MCF 10A (cell line): ENCODE results near the gene ACP2. TPM values are rescaled to one million over a fixed set of nuclear protein-coding genes. Genes with fewer than 3 reads are reported as not detected.

Source experiments
- BruUV-seq: library from RNA; stranded (reverse); fragments of 400-500 nt; replicated peaks from 2 replicates; lab custom pipeline; 2021; lab: Mats Ljungman, UMichigan
- CTCF ChIA-PET: fragments of 300-600 bp; sonication (Branson Sonifier 250); formaldehyde crosslinking; extraction: SDS; loops from one replicate; lab custom pipeline; 2021; ENCODE audit warnings: antibody characterized with exemption, inconsistent platforms; lab: Yijun Ruan, JAX
- POLR2A ChIA-PET: fragments of 300-600, 350-650 bp; sonication (Branson Sonifier 250); formaldehyde crosslinking; extraction: SDS; loops from one replicate; lab custom pipeline; 2020; ENCODE audit warnings: antibody characterized with exemption, inconsistent platforms; lab: Yijun Ruan, JAX
- DNase-seq: peaks from one replicate; pipeline ENCODE4 v3.0.0-alpha.2; 2018; ENCODE audit not compliant: unreplicated experiment
- H3K27ac Mint-ChIP-seq: one replicate; pipeline ENCODE4 v1.8.0; 2022; ENCODE audit warnings: mild to moderate bottlenecking, low read depth, mixed read lengths; ENCODE audit not compliant: unreplicated experiment
- H3K27me3 Mint-ChIP-seq: one replicate; pipeline ENCODE4 v1.8.0; 2022; ENCODE audit warnings: mixed read lengths; ENCODE audit not compliant: insufficient read depth, unreplicated experiment
- H3K36me3 Mint-ChIP-seq: one replicate; pipeline ENCODE4 v1.8.0; 2022; ENCODE audit warnings: mild to moderate bottlenecking, moderate library complexity, mixed read lengths; ENCODE audit not compliant: insufficient read depth, unreplicated experiment
- H3K4me1 Mint-ChIP-seq: one replicate; pipeline ENCODE4 v1.8.0; 2022; ENCODE audit warnings: mixed read lengths; ENCODE audit not compliant: insufficient read depth, unreplicated experiment
- H3K4me3 Mint-ChIP-seq: one replicate; pipeline ENCODE4 v1.8.0; 2022; ENCODE audit warnings: mild to moderate bottlenecking, moderate library complexity, mixed read lengths; ENCODE audit not compliant: unreplicated experiment
- H3K9me3 Mint-ChIP-seq: one replicate; pipeline ENCODE4 v1.8.0; 2022; ENCODE audit warnings: mixed read lengths; ENCODE audit not compliant: unreplicated experiment
- intact Hi-C: fragments of 100-400 bp; cut with micrococcal nuclease; formaldehyde crosslinking; loops from 2 replicates; pipeline ENCODE4 v1.14.1; 2022
- total RNA-seq: library from RNA; stranded (reverse); gene quantifications from 2 replicates; pipeline ENCODE4 v1.2.3, GENCODE V29; 2022
- TF ChIP-seq, protein P1 (sequence below): fragments of 200-600 bp; IDR thresholded peaks from one replicate; pipeline ENCODE4 v1.8.0; 2022; ENCODE audit warnings: antibody characterized with exemption, mild to moderate bottlenecking; ENCODE audit not compliant: unreplicated experiment

Gene ACP2
- total RNA-seq, 1 experiment from 2014 or later, result 18.7 TPM

DNA sequence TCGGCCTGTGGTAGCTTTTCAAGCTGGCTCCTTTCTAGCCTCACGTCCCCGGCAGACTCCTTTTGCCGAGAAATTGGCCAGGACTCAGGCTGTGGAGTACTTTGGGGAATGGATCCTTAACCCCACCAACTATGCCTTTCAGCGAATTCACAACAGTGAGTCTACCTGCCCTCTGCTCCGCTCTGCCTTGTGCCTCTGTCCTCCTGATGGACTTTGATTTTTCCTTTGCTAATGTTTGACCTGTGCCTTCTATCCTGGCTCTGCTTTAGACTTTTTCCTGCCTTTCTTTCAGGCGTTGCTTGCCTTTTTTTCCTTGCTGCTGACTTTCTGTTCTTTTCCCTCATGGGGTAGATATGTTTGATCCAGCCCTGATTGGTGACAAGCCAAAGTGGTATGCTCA, 33.8 kb upstream of the ACP2 start:
- H3K27ac Mint-ChIP-seq, result no peak overlapping the region
- no peaks in the 10 kb centered on the region for H3K9me3 Mint-ChIP-seq
- no peaks in the 10 kb centered on the region for H3K27me3 Mint-ChIP-seq
- H3K4me3 Mint-ChIP-seq, result no peak overlapping the region
- ChIA-PET POLR2A (no interaction called here), CTCF (interaction anchor here (0.7 kb wide), 1 partner anchor 58 kb away, joined by 3 read pairs; no protein-coding TSS in a partner anchor)
- TF ChIP-seq, protein P1, sequence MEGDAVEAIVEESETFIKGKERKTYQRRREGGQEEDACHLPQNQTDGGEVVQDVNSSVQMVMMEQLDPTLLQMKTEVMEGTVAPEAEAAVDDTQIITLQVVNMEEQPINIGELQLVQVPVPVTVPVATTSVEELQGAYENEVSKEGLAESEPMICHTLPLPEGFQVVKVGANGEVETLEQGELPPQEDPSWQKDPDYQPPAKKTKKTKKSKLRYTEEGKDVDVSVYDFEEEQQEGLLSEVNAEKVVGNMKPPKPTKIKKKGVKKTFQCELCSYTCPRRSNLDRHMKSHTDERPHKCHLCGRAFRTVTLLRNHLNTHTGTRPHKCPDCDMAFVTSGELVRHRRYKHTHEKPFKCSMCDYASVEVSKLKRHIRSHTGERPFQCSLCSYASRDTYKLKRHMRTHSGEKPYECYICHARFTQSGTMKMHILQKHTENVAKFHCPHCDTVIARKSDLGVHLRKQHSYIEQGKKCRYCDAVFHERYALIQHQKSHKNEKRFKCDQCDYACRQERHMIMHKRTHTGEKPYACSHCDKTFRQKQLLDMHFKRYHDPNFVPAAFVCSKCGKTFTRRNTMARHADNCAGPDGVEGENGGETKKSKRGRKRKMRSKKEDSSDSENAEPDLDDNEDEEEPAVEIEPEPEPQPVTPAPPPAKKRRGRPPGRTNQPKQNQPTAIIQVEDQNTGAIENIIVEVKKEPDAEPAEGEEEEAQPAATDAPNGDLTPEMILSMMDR, result no peak
- H3K36me3 Mint-ChIP-seq, result peaks cover 94% of the 10 kb centered on the region
- BruUV-seq, result no TSS peak
- no peak for DNase-seq
- H3K4me1 Mint-ChIP-seq, result no peaks in the 10 kb centered on the region
- intact Hi-C loops, result no loop called here

DNA sequence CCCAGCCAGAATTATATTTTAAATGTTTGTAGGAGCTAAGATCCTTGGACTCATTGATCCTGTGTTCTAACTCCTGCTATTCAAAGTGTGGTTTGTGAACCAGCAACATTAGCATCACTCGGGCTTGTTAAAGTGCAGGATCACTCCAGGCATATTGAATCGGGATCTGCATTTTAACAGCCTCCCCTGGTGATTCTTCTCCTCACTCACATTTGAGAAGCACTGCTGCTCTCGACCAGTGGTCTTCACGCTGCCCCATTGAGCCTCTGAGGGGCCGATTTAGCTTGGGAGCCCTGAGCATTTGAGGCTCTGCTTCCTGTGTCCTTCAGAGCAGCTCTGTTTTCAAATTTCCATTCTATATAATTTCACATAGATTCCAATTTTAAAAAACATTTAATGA, 32.2 kb upstream of the ACP2 start:
- H3K9me3 Mint-ChIP-seq, result no peaks in the 10 kb centered on the region
- ChIA-PET POLR2A (interaction anchor here (1.7 kb wide), 1 partner anchor 10 kb away, joined by 5 read pairs; no protein-coding TSS in a partner anchor), CTCF (interaction anchor here (0.8 to 1.5 kb wide), 4 partner anchors 8 to 30 kb away, joined by 3 to 5 read pairs (median 4); no protein-coding TSS in a partner anchor)
- TF ChIP-seq, protein P1, result no peak
- no peak for DNase-seq
- BruUV-seq, result no TSS peak
- H3K4me1 Mint-ChIP-seq, result no peaks in the 10 kb centered on the region
- H3K27ac Mint-ChIP-seq, result no peak overlapping the region
- peaks cover 96% of the 10 kb centered on the region for H3K36me3 Mint-ChIP-seq
- H3K4me3 Mint-ChIP-seq, result no peak overlapping the region
- intact Hi-C loops, result no loop called here
- H3K27me3 Mint-ChIP-seq, result no peaks in the 10 kb centered on the region

DNA sequence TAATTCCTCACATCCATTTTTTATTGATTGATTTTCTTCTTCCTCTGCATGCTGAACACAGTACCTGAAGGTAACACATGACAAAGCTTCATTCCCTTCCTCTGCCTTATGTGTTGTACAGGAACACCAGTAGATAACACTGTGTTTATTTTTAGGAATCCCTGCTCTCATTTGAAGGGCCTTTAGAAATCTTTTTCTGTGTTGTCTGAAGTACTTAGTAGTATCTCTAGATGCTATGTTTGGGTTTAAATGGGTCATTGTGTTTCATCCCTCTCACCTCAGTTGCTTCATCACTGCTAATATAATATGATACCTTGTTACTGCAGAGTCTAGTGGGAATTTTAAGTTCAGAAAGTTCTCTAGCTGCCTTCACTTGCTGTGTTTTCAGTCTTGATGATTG, 31.5 kb upstream of the ACP2 start:
- BruUV-seq, result no TSS peak
- CTCF ChIA-PET, result interaction anchor here (0.6 to 1.5 kb wide), 2 partner anchors 12 to 893 kb away, joined by 3 read pairs; no protein-coding TSS in a partner anchor
- TF ChIP-seq, protein P1, result no peak
- POLR2A ChIA-PET, result interaction anchor here (1.7 kb wide), 1 partner anchor 9 kb away, joined by 5 read pairs; no protein-coding TSS in a partner anchor
- Mint-ChIP-seq H3K36me3 (peaks cover 97% of the 10 kb centered on the region), H3K9me3 (no peaks in the 10 kb centered on the region), H3K4me3 (no peak overlapping the region), H3K4me1 (no peaks in the 10 kb centered on the region), H3K27ac (no peak overlapping the region), H3K27me3 (no peaks in the 10 kb centered on the region)
- intact Hi-C loops, result no loop called here
- no peak for DNase-seq

DNA sequence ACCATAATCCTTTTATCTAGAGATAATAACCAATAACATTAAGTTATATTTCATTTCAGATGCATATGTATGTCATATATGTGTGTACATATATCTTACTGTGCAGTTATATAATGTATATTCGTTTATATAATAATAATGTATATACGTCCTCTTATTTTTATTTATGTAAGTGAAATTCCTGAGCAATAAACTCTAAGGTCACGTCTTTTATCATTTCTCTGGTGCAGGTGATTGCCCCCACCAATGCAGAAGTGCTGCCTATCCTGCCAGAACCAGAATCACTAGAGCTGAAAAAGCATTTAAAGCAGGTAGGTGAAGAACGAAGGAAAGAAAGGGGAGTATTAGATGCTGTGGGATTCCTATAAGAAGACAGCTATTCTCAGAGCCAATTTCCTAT, 30.2 kb upstream of the ACP2 start:
- CTCF ChIA-PET, result no interaction called here
- no peak for DNase-seq
- POLR2A ChIA-PET, result interaction anchor here (0.6 kb wide), 1 partner anchor 49 kb away, joined by 3 read pairs; no protein-coding TSS in a partner anchor
- intact Hi-C loops, result no loop called here
- TF ChIP-seq, protein P1, result no peak
- Mint-ChIP-seq H3K27ac (no peak overlapping the region), H3K36me3 (peaks cover 91% of the 10 kb centered on the region), H3K9me3 (no peaks in the 10 kb centered on the region), H3K4me1 (no peaks in the 10 kb centered on the region), H3K4me3 (no peak overlapping the region), H3K27me3 (no peaks in the 10 kb centered on the region)
- BruUV-seq, result no TSS peak
